Transverse colon (tissue), 4 donors: ENCODE results near the gene SMYD3.

Experiments used
- EP300 ChIP-seq: sonication (generic); formaldehyde crosslinking; IDR thresholded peaks from one replicate; pipeline ENCODE4 v1.6.1; 2017; ENCODE audit warnings: antibody characterized with exemption, low read depth
- POLR2A ChIP-seq: fragments of 450-650 bp; IDR thresholded peaks from one replicate; pipeline ENCODE4 v1.6.1; 2016; ENCODE audit warnings: antibody characterized with exemption, mild to moderate bottlenecking, moderate library complexity
- POLR2AphosphoS5 ChIP-seq, 3 donors: sonication (generic); formaldehyde crosslinking; IDR thresholded peaks; one replicate each; pipeline ENCODE4 v1.6.1; 2016; ENCODE audit warnings: antibody characterized with exemption in 3 of 3
- TF ChIP-seq, protein P1 (sequence below), 5 experiments: fragments of 200-600 bp in 3 of 5; fragments of 450-650 bp in 2 of 5; sonication (generic) in 3 of 5; IDR thresholded peaks; 1 replicate in 2 of 5; 2 replicates in 3 of 5; pipeline ENCODE4 v1.5.1; 2016 to 2017; ENCODE audit warnings: antibody characterized with exemption in 5 of 5, inconsistent platforms in 3 of 5, mild to moderate bottlenecking in 2 of 5, moderate library complexity in 1 of 5

DNA sequence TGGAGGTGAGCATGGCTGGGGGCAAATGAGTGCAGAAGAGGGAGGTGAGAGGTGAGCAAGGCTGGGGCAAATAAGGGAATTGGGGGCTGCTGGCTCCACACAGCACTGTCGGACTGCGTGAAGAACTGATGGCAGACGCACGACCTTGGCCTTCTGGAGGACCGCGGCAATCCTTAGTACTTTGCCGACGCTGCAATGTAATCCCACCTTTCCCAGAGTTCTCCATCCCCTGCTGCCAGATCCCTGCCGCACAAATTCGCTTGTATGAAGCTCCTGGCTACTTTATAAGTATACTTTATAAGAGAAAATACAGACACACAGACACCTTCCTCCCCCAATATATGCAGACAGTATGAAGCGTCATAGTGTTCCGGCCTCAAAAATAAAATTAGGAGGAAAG, 472.4 kb downstream of the SMYD3 start:
- TF ChIP-seq, protein P1, sequence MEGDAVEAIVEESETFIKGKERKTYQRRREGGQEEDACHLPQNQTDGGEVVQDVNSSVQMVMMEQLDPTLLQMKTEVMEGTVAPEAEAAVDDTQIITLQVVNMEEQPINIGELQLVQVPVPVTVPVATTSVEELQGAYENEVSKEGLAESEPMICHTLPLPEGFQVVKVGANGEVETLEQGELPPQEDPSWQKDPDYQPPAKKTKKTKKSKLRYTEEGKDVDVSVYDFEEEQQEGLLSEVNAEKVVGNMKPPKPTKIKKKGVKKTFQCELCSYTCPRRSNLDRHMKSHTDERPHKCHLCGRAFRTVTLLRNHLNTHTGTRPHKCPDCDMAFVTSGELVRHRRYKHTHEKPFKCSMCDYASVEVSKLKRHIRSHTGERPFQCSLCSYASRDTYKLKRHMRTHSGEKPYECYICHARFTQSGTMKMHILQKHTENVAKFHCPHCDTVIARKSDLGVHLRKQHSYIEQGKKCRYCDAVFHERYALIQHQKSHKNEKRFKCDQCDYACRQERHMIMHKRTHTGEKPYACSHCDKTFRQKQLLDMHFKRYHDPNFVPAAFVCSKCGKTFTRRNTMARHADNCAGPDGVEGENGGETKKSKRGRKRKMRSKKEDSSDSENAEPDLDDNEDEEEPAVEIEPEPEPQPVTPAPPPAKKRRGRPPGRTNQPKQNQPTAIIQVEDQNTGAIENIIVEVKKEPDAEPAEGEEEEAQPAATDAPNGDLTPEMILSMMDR (IDR thresholded peaks at IDR 0.05): no peak
- no peak for TF ChIP-seq EP300
- no peak for TF ChIP-seq POLR2A
- TF ChIP-seq POLR2AphosphoS5 (IDR thresholded peaks at IDR 0.05): no peak
